HCT116 (cell line): ENCODE results near the gene CLEC4M. TPM values are rescaled to one million over a fixed set of nuclear protein-coding genes. Genes with fewer than 3 reads are reported as not detected.

ENCODE experiments used
- ATAC-seq: fragments of 200-7000 bp; cut with Tn5 transposase; 2 replicates; pipeline ENCODE4 v1.9.1; 2020; ENCODE audit warnings: mild to moderate bottlenecking, moderate library complexity
- BruUV-seq: library from RNA; stranded (reverse); fragments of 400-500 nt; replicated peaks from 2 replicates; lab custom pipeline; 2021; lab: Mats Ljungman, UMichigan
- CTCF ChIA-PET: fragments of 300-600 bp; sonication (Branson Sonifier 250); formaldehyde crosslinking; loops from one replicate; lab custom pipeline; 2021; ENCODE audit warnings: antibody characterized with exemption; lab: Charles Lee
- POLR2A ChIA-PET: fragments of 300-600, 350-600 bp; sonication (Branson Sonifier 250); formaldehyde crosslinking; loops from one replicate; lab custom pipeline; 2021; ENCODE audit warnings: antibody characterized with exemption; lab: Charles Lee
- RAD21 ChIA-PET, 2 experiments: fragments of 300-600 bp; sonication (Branson Sonifier 250); formaldehyde crosslinking; loops; one replicate each; lab custom pipeline; 2023; ENCODE audit warnings: low total read pairs in 2 of 2; ENCODE audit not compliant: uncharacterized antibody in 2 of 2, unreplicated experiment in 2 of 2, low non-redundant PET in 1 of 2; lab: Charles Lee
- DNase-seq: peaks from one replicate; pipeline ENCODE4 v3.0.0-alpha.2; 2010; ENCODE audit warnings: low read depth, low spot score
- H2AFZ ChIP-seq: fragments of 200-600 bp; shearing (Covaris generic), sonication (generic); 2 replicates; pipeline ENCODE4 v1.6.1; 2017; ENCODE audit warnings: low read depth, mixed run types, mixed read lengths, antibody characterized with exemption, low read length; ENCODE audit not compliant: poor library complexity, severe bottlenecking
- H3K27ac ChIP-seq: 2 replicates; pipeline ENCODE4 v1.5.1; 2012; ENCODE audit warnings: low read depth, low read length
- H3K27me3 ChIP-seq: fragments of 200-600 bp; sonication (generic); 2 replicates; pipeline ENCODE4 v1.6.1; 2016; ENCODE audit warnings: mixed run types, low read length, mixed read lengths; ENCODE audit not compliant: insufficient read depth
- H3K36me3 ChIP-seq, 2 experiments: fragments of 200-500 bp in 1 of 2; fragments of 200-600 bp in 1 of 2; sonication (Bioruptor generic) in 1 of 2; sonication (generic) in 1 of 2; 2 replicates each; pipeline versions ENCODE4 v1.5.1 to v1.6.1; 2014 to 2016; ENCODE audit warnings: low read length in 2 of 2, inconsistent platforms in 1 of 2, mixed read lengths in 1 of 2, mixed run types in 1 of 2; ENCODE audit not compliant: insufficient read depth in 2 of 2, control insufficient read depth in 1 of 2
- H3K4me1 ChIP-seq, 2 experiments: fragments of 200-600 bp in 1 of 2; sonication (generic) in 1 of 2; 2 replicates each; pipeline versions ENCODE4 v1.5.1 to v1.6.1; 2012 to 2017; ENCODE audit warnings: low read length in 2 of 2, inconsistent platforms in 1 of 2, mild to moderate bottlenecking in 1 of 2, mixed read lengths in 1 of 2, mixed run types in 1 of 2, moderate library complexity in 1 of 2; ENCODE audit not compliant: insufficient read depth in 2 of 2, control insufficient read depth in 1 of 2
- H3K4me2 ChIP-seq: fragments of 200-600 bp; sonication (generic); 2 replicates; pipeline ENCODE4 v1.6.1; 2017; ENCODE audit warnings: mixed run types, low read length, mixed read lengths
- H3K4me3 ChIP-seq, 2 experiments: fragments of 200-600 bp in 1 of 2; sonication (generic) in 1 of 2; replicated peaks in 1 of 2; 2 replicates each; pipeline ENCODE4 v1.5.1; 2011 to 2016; ENCODE audit warnings: low read length in 2 of 2, control low read depth in 1 of 2, low read depth in 1 of 2, mild to moderate bottlenecking in 1 of 2, mixed read lengths in 1 of 2, mixed run types in 1 of 2
- H3K79me2 ChIP-seq: fragments of 200-600 bp; sonication (generic); 2 replicates; pipeline ENCODE4 v1.6.1; 2017; ENCODE audit warnings: mild to moderate bottlenecking, mixed run types, low read length, moderate library complexity, mixed read lengths; ENCODE audit not compliant: insufficient read depth
- H3K9ac ChIP-seq: fragments of 200-600 bp; sonication (generic); 2 replicates; pipeline ENCODE4 v1.6.1; 2016; ENCODE audit warnings: low read length, mixed read lengths
- H3K9me2 ChIP-seq: fragments of 200-600 bp; sonication (generic), shearing (Covaris generic); 2 replicates; pipeline ENCODE4 v1.6.1; 2017; ENCODE audit warnings: mixed run types, mild to moderate bottlenecking, moderate library complexity; ENCODE audit not compliant: insufficient read depth
- H3K9me3 ChIP-seq, 2 experiments: fragments of 200-500 bp in 1 of 2; fragments of 200-600 bp in 1 of 2; sonication (Bioruptor generic) in 1 of 2; sonication (generic) in 1 of 2; 2 replicates each; pipeline ENCODE4 v1.6.1; 2014 to 2017; ENCODE audit warnings: low read length in 2 of 2, mixed read lengths in 2 of 2, inconsistent platforms in 1 of 2, low read depth in 1 of 2, mild to moderate bottlenecking in 1 of 2, mixed run types in 1 of 2, moderate library complexity in 1 of 2; ENCODE audit not compliant: control insufficient read depth in 1 of 2, insufficient read depth in 1 of 2
- H4K20me1 ChIP-seq: fragments of 200-600 bp; sonication (generic), shearing (Covaris generic); 2 replicates; pipeline ENCODE4 v1.6.1; 2017; ENCODE audit warnings: mixed run types, mild to moderate bottlenecking, moderate library complexity; ENCODE audit not compliant: insufficient read depth
- EGR1 ChIP-seq: IDR thresholded peaks from 2 replicates; pipeline ENCODE4 v1.6.1; 2012; ENCODE audit warnings: low read depth
- ELF1 ChIP-seq: IDR thresholded peaks from 2 replicates; pipeline ENCODE4 v1.6.1; 2012; ENCODE audit warnings: low read depth, borderline replicate concordance
- EZH2 ChIP-seq: fragments of 200-600 bp; sonication (generic); IDR thresholded peaks from 2 replicates; pipeline ENCODE4 v1.6.1; 2017; ENCODE audit warnings: antibody characterized with exemption, mixed run types
- EZH2phosphoT487 ChIP-seq: fragments of 200-600 bp; IDR thresholded peaks from 2 replicates; pipeline ENCODE4 v1.6.1; 2018; ENCODE audit warnings: antibody characterized with exemption, borderline replicate concordance
- FOSL1 ChIP-seq: IDR thresholded peaks from 2 replicates; pipeline ENCODE4 v1.6.1; 2012; ENCODE audit warnings: low read depth
- POLR2A ChIP-seq: IDR thresholded peaks from 2 replicates; pipeline ENCODE4 v1.7.0; 2011; ENCODE audit warnings: borderline replicate concordance; ENCODE audit not compliant: insufficient read depth, insufficient read length; ENCODE audit errors: extremely low read depth
- POLR2AphosphoS5 ChIP-seq: IDR thresholded peaks from 2 replicates; pipeline ENCODE4 v1.6.1; 2011; ENCODE audit warnings: mild to moderate bottlenecking, low read depth, low read length, moderate library complexity
- RAD21 ChIP-seq: IDR thresholded peaks from 2 replicates; pipeline ENCODE4 v1.6.1; 2012; ENCODE audit warnings: low read depth, mild to moderate bottlenecking
- SIN3A ChIP-seq: IDR thresholded peaks from 2 replicates; pipeline ENCODE4 v1.6.1; 2012; ENCODE audit warnings: low read depth
- TCF7L2 ChIP-seq: IDR thresholded peaks from 2 replicates; pipeline ENCODE4 v1.7.0; 2011; ENCODE audit warnings: borderline replicate concordance, inconsistent platforms; ENCODE audit not compliant: insufficient read depth, insufficient read length; ENCODE audit errors: extremely low read depth
- ZFX ChIP-seq: fragments of 450-650 bp; IDR thresholded peaks from 2 replicates; pipeline ENCODE4 v1.6.1; 2017
- ZNF274 ChIP-seq: fragments of 200-500 bp; sonication (Bioruptor generic); IDR thresholded peaks from 2 replicates; pipeline ENCODE4 v1.6.1; 2014; ENCODE audit warnings: mild to moderate bottlenecking, low read depth, low read length, inconsistent platforms
- intact Hi-C: fragments of 100-400 bp; cut with micrococcal nuclease; formaldehyde crosslinking; loops from 2 replicates; pipeline ENCODE4 v1.10.0; 2022
- total RNA-seq: library from RNA; stranded (reverse); gene quantifications from one replicate; pipeline ENCODE4 v1.2.1, GENCODE V29; 2021; ENCODE audit not compliant: unreplicated experiment
- TF ChIP-seq, protein P1 (sequence below): IDR thresholded peaks from 2 replicates; pipeline ENCODE4 v1.6.1; 2012
- TF ChIP-seq, protein P2 (sequence below): IDR thresholded peaks from 2 replicates; pipeline ENCODE4 v1.6.1; 2011; ENCODE audit warnings: mild to moderate bottlenecking, low read length, moderate library complexity; ENCODE audit not compliant: insufficient replicate concordance; ENCODE audit errors: extremely low read depth
- TF ChIP-seq, protein P3 (sequence below): IDR thresholded peaks from 2 replicates; pipeline ENCODE4 v1.6.1; 2012; ENCODE audit warnings: low read depth

CLEC4M gene
- total RNA-seq, 1 experiment from 2014 or later, result not detected

DNA sequence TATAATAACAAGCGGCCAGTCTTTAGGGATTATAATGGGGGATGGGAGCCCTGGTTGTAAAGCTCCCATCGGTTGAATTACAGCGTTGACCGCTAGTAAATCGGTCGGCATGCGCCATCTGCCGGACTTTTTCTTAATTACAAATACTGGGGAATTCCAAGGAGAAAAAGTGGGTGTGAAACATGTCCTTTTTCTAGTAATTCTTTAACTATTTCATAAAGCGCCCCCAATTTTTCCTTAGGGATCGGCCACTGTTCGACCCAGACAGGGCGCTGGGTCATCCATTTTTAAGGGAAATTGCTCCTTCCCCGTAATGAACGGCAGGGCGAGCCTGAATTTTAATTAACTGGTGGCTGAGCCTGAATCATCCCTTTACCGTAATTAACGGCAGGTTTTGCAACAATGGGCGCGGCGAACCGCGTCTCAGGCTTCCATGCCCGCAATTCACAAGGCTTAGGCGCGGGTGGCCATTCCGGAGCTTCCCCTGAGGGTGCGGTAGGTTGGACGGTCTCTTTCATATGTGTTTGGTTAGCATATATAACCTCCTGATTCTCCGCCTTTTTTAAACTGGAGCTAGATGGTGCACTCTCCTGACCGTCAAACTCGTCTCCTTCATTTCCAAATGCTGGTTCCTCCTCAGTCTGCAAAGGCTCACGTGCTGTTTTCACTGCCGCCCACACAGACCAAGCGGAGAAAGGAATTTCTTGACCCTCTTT, 36.8 kb downstream of the CLEC4M start (continued):
- TF ChIP-seq POLR2AphosphoS5 (no peak), SIN3A (no peak), ZNF274 (no peak), FOSL1 (no peak)
- TF ChIP-seq, protein P1, sequence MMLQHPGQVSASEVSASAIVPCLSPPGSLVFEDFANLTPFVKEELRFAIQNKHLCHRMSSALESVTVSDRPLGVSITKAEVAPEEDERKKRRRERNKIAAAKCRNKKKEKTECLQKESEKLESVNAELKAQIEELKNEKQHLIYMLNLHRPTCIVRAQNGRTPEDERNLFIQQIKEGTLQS, result no peak

DNA sequence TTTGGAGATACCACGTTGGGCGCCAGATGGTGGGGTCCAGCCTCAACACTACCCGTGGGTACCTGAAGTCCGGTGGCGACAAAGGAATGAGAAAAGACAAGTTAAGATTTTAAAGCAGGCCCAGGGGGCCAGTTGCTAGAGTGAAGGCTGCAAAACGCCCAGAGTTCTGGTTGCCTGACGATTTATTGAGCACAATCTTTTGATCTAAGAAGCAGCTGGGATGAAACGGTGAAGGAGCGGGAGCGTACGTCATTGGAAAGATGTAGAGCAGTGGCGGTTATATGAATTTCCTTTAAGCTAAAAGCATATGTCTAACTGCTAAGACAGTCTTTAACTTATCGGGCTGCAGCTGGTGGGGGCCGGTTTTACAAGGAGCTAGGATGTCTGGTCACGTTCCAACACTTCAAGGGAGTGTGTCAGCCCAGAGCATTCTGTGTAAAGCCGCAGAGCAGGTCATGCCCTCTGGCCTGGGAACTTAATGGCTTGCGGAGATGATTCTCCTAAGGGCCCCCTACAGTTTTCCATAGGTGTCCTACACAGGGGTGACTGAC, 38.1 kb downstream of the CLEC4M start:
- DNase-seq (no peak), ATAC-seq (no peak)
- H3K27me3 ChIP-seq, result no peaks in the 10 kb centered on the region
- no peaks in the 10 kb centered on the region for H3K79me2 ChIP-seq
- H3K9me2 ChIP-seq, result no peaks in the 10 kb centered on the region
- H3K4me3 ChIP-seq, result no peak overlapping the region
- H2AFZ ChIP-seq, result no peak overlapping the region
- peaks cover 3 to 5% of the 10 kb centered on the region in 2 experiments; a peak in 1 of 4 replicates for H3K9me3 ChIP-seq
- ChIA-PET CTCF (interaction anchor here (1.0 to 4.4 kb wide), 5 partner anchors 68 to 446 kb away, joined by 3 to 88 read pairs (median 23); partner anchors contain the start of genes SNAPC2 and TRAPPC5), POLR2A (interaction anchor here (0.7 kb wide), 1 partner anchor 233 kb away, joined by 3 read pairs; no protein-coding TSS in a partner anchor), RAD21 (no interaction called here)
- H3K27ac ChIP-seq, result no peak overlapping the region
- H4K20me1 ChIP-seq, result no peaks in the 10 kb centered on the region
- intact Hi-C loops, result loop anchor here (10.0 kb wide), 1 partner anchor 416 kb away; no protein-coding TSS in a partner anchor
- H3K9ac ChIP-seq, result no peak overlapping the region
- BruUV-seq, result no TSS peak
- H3K4me2 ChIP-seq, result no peak overlapping the region
- TF ChIP-seq EGR1 (no peak), RAD21 (no peak), EZH2phosphoT487 (no peak), POLR2A (no peak), TCF7L2 (no peak), ZFX (no peak), POLR2AphosphoS5 (no peak), EZH2 (no peak), ELF1 (no peak)
- TF ChIP-seq, protein P2, sequence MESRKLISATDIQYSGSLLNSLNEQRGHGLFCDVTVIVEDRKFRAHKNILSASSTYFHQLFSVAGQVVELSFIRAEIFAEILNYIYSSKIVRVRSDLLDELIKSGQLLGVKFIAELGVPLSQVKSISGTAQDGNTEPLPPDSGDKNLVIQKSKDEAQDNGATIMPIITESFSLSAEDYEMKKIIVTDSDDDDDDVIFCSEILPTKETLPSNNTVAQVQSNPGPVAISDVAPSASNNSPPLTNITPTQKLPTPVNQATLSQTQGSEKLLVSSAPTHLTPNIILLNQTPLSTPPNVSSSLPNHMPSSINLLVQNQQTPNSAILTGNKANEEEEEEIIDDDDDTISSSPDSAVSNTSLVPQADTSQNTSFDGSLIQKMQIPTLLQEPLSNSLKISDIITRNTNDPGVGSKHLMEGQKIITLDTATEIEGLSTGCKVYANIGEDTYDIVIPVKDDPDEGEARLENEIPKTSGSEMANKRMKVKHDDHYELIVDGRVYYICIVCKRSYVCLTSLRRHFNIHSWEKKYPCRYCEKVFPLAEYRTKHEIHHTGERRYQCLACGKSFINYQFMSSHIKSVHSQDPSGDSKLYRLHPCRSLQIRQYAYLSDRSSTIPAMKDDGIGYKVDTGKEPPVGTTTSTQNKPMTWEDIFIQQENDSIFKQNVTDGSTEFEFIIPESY, result no peak
- TF ChIP-seq, protein P3, sequence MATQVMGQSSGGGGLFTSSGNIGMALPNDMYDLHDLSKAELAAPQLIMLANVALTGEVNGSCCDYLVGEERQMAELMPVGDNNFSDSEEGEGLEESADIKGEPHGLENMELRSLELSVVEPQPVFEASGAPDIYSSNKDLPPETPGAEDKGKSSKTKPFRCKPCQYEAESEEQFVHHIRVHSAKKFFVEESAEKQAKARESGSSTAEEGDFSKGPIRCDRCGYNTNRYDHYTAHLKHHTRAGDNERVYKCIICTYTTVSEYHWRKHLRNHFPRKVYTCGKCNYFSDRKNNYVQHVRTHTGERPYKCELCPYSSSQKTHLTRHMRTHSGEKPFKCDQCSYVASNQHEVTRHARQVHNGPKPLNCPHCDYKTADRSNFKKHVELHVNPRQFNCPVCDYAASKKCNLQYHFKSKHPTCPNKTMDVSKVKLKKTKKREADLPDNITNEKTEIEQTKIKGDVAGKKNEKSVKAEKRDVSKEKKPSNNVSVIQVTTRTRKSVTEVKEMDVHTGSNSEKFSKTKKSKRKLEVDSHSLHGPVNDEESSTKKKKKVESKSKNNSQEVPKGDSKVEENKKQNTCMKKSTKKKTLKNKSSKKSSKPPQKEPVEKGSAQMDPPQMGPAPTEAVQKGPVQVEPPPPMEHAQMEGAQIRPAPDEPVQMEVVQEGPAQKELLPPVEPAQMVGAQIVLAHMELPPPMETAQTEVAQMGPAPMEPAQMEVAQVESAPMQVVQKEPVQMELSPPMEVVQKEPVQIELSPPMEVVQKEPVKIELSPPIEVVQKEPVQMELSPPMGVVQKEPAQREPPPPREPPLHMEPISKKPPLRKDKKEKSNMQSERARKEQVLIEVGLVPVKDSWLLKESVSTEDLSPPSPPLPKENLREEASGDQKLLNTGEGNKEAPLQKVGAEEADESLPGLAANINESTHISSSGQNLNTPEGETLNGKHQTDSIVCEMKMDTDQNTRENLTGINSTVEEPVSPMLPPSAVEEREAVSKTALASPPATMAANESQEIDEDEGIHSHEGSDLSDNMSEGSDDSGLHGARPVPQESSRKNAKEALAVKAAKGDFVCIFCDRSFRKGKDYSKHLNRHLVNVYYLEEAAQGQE, result no peak
- TF ChIP-seq, protein P1, result no peak
- H3K4me1 ChIP-seq, result peaks cover 11 to 22% of the 10 kb centered on the region in 2 experiments; a peak in 3 of 4 replicates
- H3K36me3 ChIP-seq, result no peaks in the 10 kb centered on the region
